Activated CD4-positive, alpha-beta memory T cell treated with anti-CD3 and anti-CD28 coated beads for 36 hours (primary cell): ENCODE data around the gene DLG2. TPM values are rescaled to one million over a fixed set of nuclear protein-coding genes. Genes with fewer than 3 reads are reported as not detected.
"Not testable (repeated sequence)": the region's sequence is repeated elsewhere in the genome, so short reads cannot be mapped to it uniquely, and the experiment has no call there.

Experiments used
- CTCF ChIA-PET: fragments of 350-600 bp; sonication (Branson Sonifier 250); formaldehyde crosslinking; loops from one replicate; lab custom pipeline; 2021; ENCODE audit warnings: antibody characterized with exemption, inconsistent platforms; lab: Charles Lee
- POLR2A ChIA-PET: fragments of 350-600 bp; sonication (Branson Sonifier 250); formaldehyde crosslinking; loops from one replicate; lab custom pipeline; 2021; ENCODE audit warnings: antibody characterized with exemption; lab: Charles Lee
- DNase-seq: peaks from one replicate; pipeline ENCODE4 v3.0.0-alpha.2; 2020
- H3K27ac Mint-ChIP-seq: one replicate; pipeline ENCODE4 v1.8.0; 2021; ENCODE audit warnings: mixed read lengths
- H3K27me3 Mint-ChIP-seq: one replicate; pipeline ENCODE4 v1.8.0; 2021; ENCODE audit warnings: mixed read lengths
- H3K36me3 Mint-ChIP-seq: one replicate; pipeline ENCODE4 v1.8.0; 2021; ENCODE audit warnings: mixed read lengths
- H3K4me1 Mint-ChIP-seq: one replicate; pipeline ENCODE4 v1.8.0; 2021; ENCODE audit warnings: low read depth, mixed read lengths
- H3K4me3 Mint-ChIP-seq: one replicate; pipeline ENCODE4 v1.8.0; 2021; ENCODE audit warnings: mild to moderate bottlenecking, mixed read lengths
- H3K9me3 Mint-ChIP-seq: one replicate; pipeline ENCODE4 v1.8.0; 2021; ENCODE audit warnings: mixed read lengths
- intact Hi-C: fragments of 100-400 bp; cut with micrococcal nuclease; formaldehyde crosslinking; loops from one replicate; pipeline ENCODE4 v1.15.1; 2023
- total RNA-seq, 2 experiments: library from RNA; stranded (reverse); gene quantifications; one replicate each; pipeline ENCODE4 v1.2.3, GENCODE V29; 2021

The DLG2 gene
- total RNA-seq, 2 experiments from 2014 or later: 1.7 to 2.1 TPM

GRCh38 chr11:83734120-83734519 is 1893.0 kb downstream of the DLG2 start:
- CTCF ChIA-PET: interaction anchor here (0.7 kb wide), 1 partner anchor 829 kb away, joined by 4 read pairs; no protein-coding TSS in a partner anchor
- H3K4me1 Mint-ChIP-seq: no peaks in the 10 kb centered on the region
- H3K9me3 Mint-ChIP-seq: no peaks in the 10 kb centered on the region
- intact Hi-C loops: no loop called here
- no peak for DNase-seq
- H3K27ac Mint-ChIP-seq: no peak overlapping the region
- POLR2A ChIA-PET: no interaction called here
- no peaks in the 10 kb centered on the region for H3K27me3 Mint-ChIP-seq
- no peak overlapping the region for H3K4me3 Mint-ChIP-seq
- no peaks in the 10 kb centered on the region for H3K36me3 Mint-ChIP-seq

GRCh38 chr11:83731288-83731687 is 1895.9 kb downstream of the DLG2 start:
- DNase-seq, H3K36me3 Mint-ChIP-seq, H3K4me1 Mint-ChIP-seq, intact Hi-C loops, H3K4me3 Mint-ChIP-seq, H3K9me3 Mint-ChIP-seq, H3K27me3 Mint-ChIP-seq, H3K27ac Mint-ChIP-seq, CTCF ChIA-PET, POLR2A ChIA-PET: not testable (repeated sequence)

GRCh38 chr11:83728281-83728680 is 1898.9 kb downstream of the DLG2 start:
- H3K27me3 Mint-ChIP-seq: peaks cover 8% of the 10 kb centered on the region
- no peak overlapping the region for H3K4me3 Mint-ChIP-seq
- no peaks in the 10 kb centered on the region for H3K36me3 Mint-ChIP-seq
- POLR2A ChIA-PET: no interaction called here
- H3K4me1 Mint-ChIP-seq: peaks cover 7% of the 10 kb centered on the region
- H3K27ac Mint-ChIP-seq: no peak overlapping the region
- intact Hi-C loops: loop anchor here (10.0 kb wide), 1 partner anchor 863 kb away; no protein-coding TSS in a partner anchor
- CTCF ChIA-PET: no interaction called here
- DNase-seq: no peak
- H3K9me3 Mint-ChIP-seq: no peaks in the 10 kb centered on the region

DNA sequence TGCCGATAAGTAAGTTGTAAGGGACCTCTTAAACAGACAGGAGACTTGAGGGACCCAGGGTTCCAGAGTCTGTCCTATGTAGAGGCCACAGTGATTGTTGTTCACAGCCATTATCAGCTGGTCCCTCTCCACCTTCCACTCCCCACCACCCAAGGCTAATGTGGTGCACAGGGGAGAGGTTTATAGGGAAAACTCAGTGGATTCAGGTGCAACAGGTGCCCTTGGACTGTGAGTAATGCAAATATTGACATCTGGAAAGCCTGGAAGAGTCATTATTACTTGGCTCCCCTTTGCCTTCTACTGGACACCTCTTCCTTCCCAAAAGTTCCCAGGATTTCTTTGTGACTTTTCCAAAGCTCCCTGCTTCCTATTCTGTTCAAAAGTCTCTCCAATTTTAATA is 1899.9 kb downstream of the DLG2 start:
- Mint-ChIP-seq H3K36me3 (no peaks in the 10 kb centered on the region), H3K4me3 (no peak overlapping the region), H3K9me3 (no peaks in the 10 kb centered on the region), H3K27me3 (peaks cover 8% of the 10 kb centered on the region), H3K27ac (no peak overlapping the region), H3K4me1 (peaks cover 7% of the 10 kb centered on the region)
- intact Hi-C loops: loop anchor here (10.0 kb wide), 1 partner anchor 862 kb away; no protein-coding TSS in a partner anchor
- ChIA-PET POLR2A (no interaction called here), CTCF (no interaction called here)
- DNase-seq: no peak

- H3K36me3 Mint-ChIP-seq: no peaks in the 10 kb centered on the region
- CTCF ChIA-PET: interaction anchor here (1.8 kb wide), 1 partner anchor 434 kb away, joined by 9 read pairs; no protein-coding TSS in a partner anchor
Observed at GRCh38 chr11:83726316-83726715, 1900.8 kb downstream of the DLG2 start.

GRCh38 chr11:83725728-83726127 is 1901.4 kb downstream of the DLG2 start:
- ChIA-PET POLR2A (no interaction called here), CTCF (interaction anchor here (0.7 to 1.8 kb wide), 2 partner anchors 364 to 433 kb away, joined by 3 to 9 read pairs; no protein-coding TSS in a partner anchor)
- intact Hi-C loops: loop anchor here (10.0 kb wide), 1 partner anchor 861 kb away; no protein-coding TSS in a partner anchor
- Mint-ChIP-seq H3K9me3 (no peaks in the 10 kb centered on the region), H3K4me1 (peaks cover 7% of the 10 kb centered on the region), H3K36me3 (no peaks in the 10 kb centered on the region), H3K4me3 (no peak overlapping the region), H3K27ac (no peak overlapping the region), H3K27me3 (peaks cover 8% of the 10 kb centered on the region)
- no peak for DNase-seq

More at GRCh38 chr11:83726316-83726715, 1900.8 kb downstream of the DLG2 start:
- Mint-ChIP-seq H3K4me1 (peaks cover 7% of the 10 kb centered on the region), H3K4me3 (no peak overlapping the region), H3K27me3 (peaks cover 8% of the 10 kb centered on the region), H3K27ac (no peak overlapping the region), H3K9me3 (no peaks in the 10 kb centered on the region)
- DNase-seq: no peak
- intact Hi-C loops: loop anchor here (10.0 kb wide), 1 partner anchor 862 kb away; no protein-coding TSS in a partner anchor
- POLR2A ChIA-PET: no interaction called here

DNA sequence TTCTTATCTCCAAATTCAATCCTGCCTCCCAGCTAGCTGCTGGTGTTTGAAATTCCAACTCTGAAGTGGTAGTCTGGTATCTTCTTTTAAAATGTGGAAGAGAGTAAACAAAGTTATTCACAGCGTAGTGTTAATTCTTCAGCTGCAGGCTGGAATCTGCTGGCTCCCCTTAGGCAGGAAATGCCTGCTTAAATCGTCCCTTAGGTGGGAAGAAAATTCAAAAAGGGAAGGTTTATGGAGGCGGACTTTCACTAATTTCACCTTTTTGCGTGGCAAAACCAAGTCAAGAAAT is 1901.9 kb downstream of the DLG2 start:
- Mint-ChIP-seq H3K27me3 (peaks cover 8% of the 10 kb centered on the region), H3K36me3 (no peaks in the 10 kb centered on the region), H3K4me3 (no peak overlapping the region), H3K9me3 (no peaks in the 10 kb centered on the region), H3K27ac (no peak overlapping the region), H3K4me1 (peaks cover 7% of the 10 kb centered on the region)
- DNase-seq: no peak
- intact Hi-C loops: loop anchor here (10.0 kb wide), 1 partner anchor 860 kb away; no protein-coding TSS in a partner anchor
- CTCF ChIA-PET: interaction anchor here (0.7 to 1.8 kb wide), 2 partner anchors 363 to 432 kb away, joined by 3 to 9 read pairs; no protein-coding TSS in a partner anchor
- POLR2A ChIA-PET: no interaction called here

- POLR2A ChIA-PET: no interaction called here
- H3K9me3 Mint-ChIP-seq: no peaks in the 10 kb centered on the region
- intact Hi-C loops: loop anchor here (1.0 to 10.0 kb wide), 2 partner anchors 431 to 859 kb away; no protein-coding TSS in a partner anchor
- DNase-seq: peak; percentile 13
- no peak overlapping the region for H3K27ac Mint-ChIP-seq
- CTCF ChIA-PET: interaction anchor here (0.6 to 1.6 kb wide), 4 partner anchors 17 to 799 kb away, joined by 3 to 9 read pairs (median 4); no protein-coding TSS in a partner anchor
- peaks cover 7% of the 10 kb centered on the region for H3K4me1 Mint-ChIP-seq
- H3K36me3 Mint-ChIP-seq: no peaks in the 10 kb centered on the region
- peak overlapping the region; percentile 43 for H3K4me3 Mint-ChIP-seq
- peaks cover 12% of the 10 kb centered on the region for H3K27me3 Mint-ChIP-seq
Observed at GRCh38 chr11:83723999-83724398, 1903.1 kb downstream of the DLG2 start.

DNA sequence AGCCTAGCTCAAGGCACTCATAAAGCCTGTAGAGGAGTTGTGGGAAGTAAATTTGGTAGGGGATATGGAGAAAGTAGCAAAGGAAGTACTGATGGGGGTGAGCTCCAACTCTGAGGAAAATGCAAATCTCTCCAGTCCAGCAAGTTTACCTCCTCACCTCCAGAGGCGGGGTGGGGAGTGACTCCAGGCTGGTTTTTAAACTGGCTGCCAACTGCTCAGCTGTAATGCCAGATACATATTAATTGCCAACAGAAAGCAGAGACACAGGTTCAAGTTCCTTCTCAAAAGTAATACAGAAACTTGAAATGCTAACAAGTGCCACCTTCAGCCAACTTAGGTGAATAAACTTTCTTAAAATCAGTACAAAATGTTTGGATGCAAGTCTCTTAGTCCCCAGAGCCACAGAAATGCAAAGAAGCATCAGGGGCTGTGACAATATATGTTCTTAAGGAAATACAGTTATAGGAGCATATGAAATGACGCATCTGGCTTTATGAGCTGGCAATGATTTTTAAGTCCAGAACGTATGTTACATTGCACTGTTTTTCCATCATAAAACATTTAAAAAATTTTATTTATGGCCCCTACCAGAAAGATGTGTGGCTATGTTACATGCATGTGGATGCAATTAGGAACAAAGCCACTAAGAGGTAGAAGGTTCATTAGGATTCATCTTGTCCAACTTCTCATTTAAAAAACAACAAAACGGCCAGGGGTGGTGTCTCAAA is 1904.6 kb downstream of the DLG2 start:
- Mint-ChIP-seq H3K27ac (no peak overlapping the region), H3K4me3 (no peak overlapping the region), H3K9me3 (no peaks in the 10 kb centered on the region), H3K36me3 (no peaks in the 10 kb centered on the region), H3K27me3 (peaks cover 12% of the 10 kb centered on the region), H3K4me1 (peaks cover 7% of the 10 kb centered on the region)
- ChIA-PET CTCF (interaction anchor here (1.6 kb wide), 1 partner anchor 15 kb away, joined by 4 read pairs; no protein-coding TSS in a partner anchor), POLR2A (interaction anchor here (0.5 kb wide), 1 partner anchor 79 kb away, joined by 3 read pairs; no protein-coding TSS in a partner anchor)
- DNase-seq: no peak
- intact Hi-C loops: loop anchor here (10.0 kb wide), 1 partner anchor 858 kb away; no protein-coding TSS in a partner anchor

- Mint-ChIP-seq H3K36me3 (no peaks in the 10 kb centered on the region), H3K4me3 (no peak overlapping the region), H3K9me3 (no peaks in the 10 kb centered on the region), H3K27me3 (peaks cover 12% of the 10 kb centered on the region), H3K27ac (no peak overlapping the region), H3K4me1 (peaks cover 7% of the 10 kb centered on the region)
- no peak for DNase-seq
- ChIA-PET POLR2A (no interaction called here), CTCF (no interaction called here)
- intact Hi-C loops: loop anchor here (10.0 kb wide), 1 partner anchor 856 kb away; no protein-coding TSS in a partner anchor
Observed at GRCh38 chr11:83721263-83721662, 1905.9 kb downstream of the DLG2 start.

DNA sequence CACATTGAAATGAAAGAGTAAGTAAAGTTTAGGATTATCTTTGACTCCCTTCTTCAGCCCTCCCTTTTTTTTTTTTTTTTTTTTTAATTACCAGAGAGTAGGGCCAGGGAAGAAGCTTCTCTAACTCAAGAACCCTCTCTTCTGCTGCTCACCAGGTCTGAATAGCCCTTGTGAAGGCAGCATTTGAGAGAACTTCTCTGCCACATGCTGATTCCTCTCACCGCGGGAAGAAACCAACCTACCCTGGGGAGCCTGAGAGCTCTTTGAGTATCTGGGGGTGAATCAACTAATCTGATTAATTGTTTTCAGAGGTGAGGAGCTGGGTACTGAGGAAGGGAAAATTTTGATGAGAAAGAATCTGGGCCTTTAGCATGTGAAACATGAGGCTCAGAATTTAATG is 1906.5 kb downstream of the DLG2 start:
- Mint-ChIP-seq H3K27ac (no peak overlapping the region), H3K4me3 (no peak overlapping the region), H3K36me3 (no peaks in the 10 kb centered on the region), H3K4me1 (peaks cover 7% of the 10 kb centered on the region), H3K27me3 (peaks cover 11% of the 10 kb centered on the region), H3K9me3 (no peaks in the 10 kb centered on the region)
- DNase-seq: no peak
- intact Hi-C loops: loop anchor here (10.0 kb wide), 1 partner anchor 856 kb away; no protein-coding TSS in a partner anchor
- POLR2A ChIA-PET: no interaction called here
- CTCF ChIA-PET: no interaction called here

DNA sequence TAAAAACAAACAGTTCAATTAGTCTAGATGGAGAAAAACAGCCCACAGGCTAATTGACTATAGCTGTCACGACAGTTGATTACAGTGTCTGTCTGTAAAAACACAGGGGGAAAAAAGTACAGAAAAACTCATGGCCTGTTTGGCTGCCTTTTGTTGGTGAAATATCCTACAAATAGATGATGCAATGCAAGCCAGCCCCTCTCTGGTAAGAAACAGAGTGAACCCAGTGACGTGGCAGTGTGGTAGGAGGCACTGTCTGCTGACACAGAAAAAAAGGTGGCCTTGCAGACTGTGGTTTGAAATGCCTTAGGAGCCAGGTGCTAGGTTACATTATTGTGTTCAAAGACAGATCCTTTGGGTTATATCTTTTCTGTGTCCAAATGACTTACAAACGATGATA is 1909.6 kb downstream of the DLG2 start:
- POLR2A ChIA-PET: no interaction called here
- CTCF ChIA-PET: no interaction called here
- H3K27ac Mint-ChIP-seq: no peak overlapping the region
- intact Hi-C loops: no loop called here
- no peak for DNase-seq
- no peaks in the 10 kb centered on the region for H3K4me1 Mint-ChIP-seq
- H3K27me3 Mint-ChIP-seq: peaks cover 4% of the 10 kb centered on the region
- no peaks in the 10 kb centered on the region for H3K9me3 Mint-ChIP-seq
- H3K4me3 Mint-ChIP-seq: no peak overlapping the region
- H3K36me3 Mint-ChIP-seq: no peaks in the 10 kb centered on the region
